ENCODE results near the gene FOXN3.

DNA sequence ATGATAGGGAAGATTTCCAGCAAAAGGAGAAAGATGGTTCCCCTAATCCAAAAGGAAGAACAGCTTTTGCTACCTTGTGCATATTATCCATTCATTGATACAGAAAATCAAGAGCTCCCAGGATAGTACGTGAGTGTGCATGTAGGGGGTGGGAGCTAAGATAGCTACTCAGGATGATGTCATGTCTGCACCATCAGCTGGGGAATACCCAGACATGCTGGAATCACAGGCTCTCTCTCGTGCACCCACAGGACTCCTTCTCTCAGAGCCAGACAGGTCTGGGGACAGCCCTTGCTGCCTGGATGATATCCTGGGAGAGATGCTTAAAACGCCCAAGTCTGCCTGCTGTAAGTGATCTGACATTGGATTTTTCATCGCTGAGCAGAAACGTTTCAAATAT is 38.9 kb downstream of the FOXN3 start:
- TF ChIP-seq, protein P1, sequence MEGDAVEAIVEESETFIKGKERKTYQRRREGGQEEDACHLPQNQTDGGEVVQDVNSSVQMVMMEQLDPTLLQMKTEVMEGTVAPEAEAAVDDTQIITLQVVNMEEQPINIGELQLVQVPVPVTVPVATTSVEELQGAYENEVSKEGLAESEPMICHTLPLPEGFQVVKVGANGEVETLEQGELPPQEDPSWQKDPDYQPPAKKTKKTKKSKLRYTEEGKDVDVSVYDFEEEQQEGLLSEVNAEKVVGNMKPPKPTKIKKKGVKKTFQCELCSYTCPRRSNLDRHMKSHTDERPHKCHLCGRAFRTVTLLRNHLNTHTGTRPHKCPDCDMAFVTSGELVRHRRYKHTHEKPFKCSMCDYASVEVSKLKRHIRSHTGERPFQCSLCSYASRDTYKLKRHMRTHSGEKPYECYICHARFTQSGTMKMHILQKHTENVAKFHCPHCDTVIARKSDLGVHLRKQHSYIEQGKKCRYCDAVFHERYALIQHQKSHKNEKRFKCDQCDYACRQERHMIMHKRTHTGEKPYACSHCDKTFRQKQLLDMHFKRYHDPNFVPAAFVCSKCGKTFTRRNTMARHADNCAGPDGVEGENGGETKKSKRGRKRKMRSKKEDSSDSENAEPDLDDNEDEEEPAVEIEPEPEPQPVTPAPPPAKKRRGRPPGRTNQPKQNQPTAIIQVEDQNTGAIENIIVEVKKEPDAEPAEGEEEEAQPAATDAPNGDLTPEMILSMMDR (IDR thresholded peaks at IDR 0.05; ENCODE audit: insufficient read depth, low read depth, low read length), result no peak
- TF ChIP-seq EZH2 (IDR thresholded peaks at IDR 0.05; ENCODE audit: insufficient read depth, low read length), result no peak

Measured in astrocyte (in vitro differentiated cells and primary cell).